Heart right ventricle (tissue), 16 donors: Measurements from ENCODE around the gene IKZF4. TPM values are rescaled to one million over a fixed set of nuclear protein-coding genes. Genes with fewer than 3 reads are reported as not detected.

Source experiments
- ATAC-seq, 8 donors: fragments of 200-7000 bp; cut with Tn5 transposase; one replicate each; pipeline ENCODE4 v1.9.1; 2020; ENCODE audit warnings: mild to moderate bottlenecking in 8 of 8, moderate library complexity in 8 of 8, moderate number of reproducible peaks in 1 of 8
- DNase-seq, 2 donors: peaks; one replicate each; pipeline ENCODE4 v3.0.0-alpha.2; 2020
- H3K27ac ChIP-seq, 10 donors: fragments of 200-600 bp; sonication (generic) in 2 of 10; one replicate each; pipeline versions ENCODE4 v1.5.0 to v1.8.0; 2020 to 2022; ENCODE audit warnings: mild to moderate bottlenecking in 3 of 10
- H3K27me3 ChIP-seq, 7 donors: fragments of 200-600 bp; one replicate each; pipeline ENCODE4 v1.8.0; 2021 to 2022; ENCODE audit warnings: mild to moderate bottlenecking in 2 of 7
- H3K36me3 ChIP-seq, 9 donors: fragments of 200-600 bp; sonication (generic) in 1 of 9; one replicate each; pipeline versions ENCODE4 v1.5.0 to v1.8.0; 2020 to 2022; ENCODE audit warnings: mild to moderate bottlenecking in 2 of 9
- H3K4me1 ChIP-seq, 9 donors: fragments of 200-600 bp; sonication (generic) in 1 of 9; one replicate each; pipeline versions ENCODE4 v1.5.0 to v1.8.0; 2020 to 2022; ENCODE audit warnings: mild to moderate bottlenecking in 4 of 9
- H3K4me3 ChIP-seq, 10 donors: fragments of 200-600 bp; sonication (generic) in 2 of 10; one replicate each; pipeline versions ENCODE4 v1.5.0 to v1.8.0; 2020 to 2022; ENCODE audit warnings: mild to moderate bottlenecking in 7 of 10, moderate library complexity in 2 of 10
- H3K9me3 ChIP-seq, 11 donors: fragments of 200-600 bp in 10 of 11; sonication (generic) in 2 of 11; one replicate each; pipeline versions ENCODE4 v1.5.0 to v1.8.0; 2013 to 2022; ENCODE audit warnings: mild to moderate bottlenecking in 2 of 11, control low read depth in 1 of 11, moderate library complexity in 1 of 11
- CTCF ChIP-seq, 9 donors: fragments of 200-600 bp; sonication (generic) in 2 of 9; IDR thresholded peaks; one replicate each; pipeline versions ENCODE4 v1.5.0 to v1.8.0; 2021 to 2022; ENCODE audit warnings: antibody characterized with exemption in 9 of 9, mild to moderate bottlenecking in 5 of 9, moderate library complexity in 1 of 9
- WGBS, 2 donors: extraction: QIAGEN DNeasy Blood & Tissue Kit; methylation state at CpG; one replicate each; pipeline ENCODE4 v1.1.7; 2013; ENCODE audit warnings: inconsistent platforms in 1 of 2; 5-methylcytosine and 5-hydroxymethylcytosine counted together
- intact Hi-C, 10 donors: fragments of 100-400 bp; cut with DNase I; formaldehyde crosslinking; loops; one replicate each; pipeline versions ENCODE4 v1.11.1 to v1.14.2; 2022
- long read RNA-seq, 3 donors: library from polyadenylated mRNA; unstranded; transcript quantifications; one replicate each; pipeline ENCODE4 v2.0.0, GENCODE V29; 2020 to 2021
- polyA plus RNA-seq, 2 donors: library from polyadenylated mRNA; stranded (reverse); fragments of 200-250 nt; gene quantifications; one replicate each; pipeline ENCODE4 v1.2.3, GENCODE V29; 2013
- total RNA-seq, 10 donors: library from RNA; stranded (reverse); fragmentation: NEBNext Ultra II Directional in 3 of 10; extraction: Animal tissue kit (Norgen Biotek cat#: 25700) in 3 of 10; gene quantifications; one replicate each; pipeline versions ENCODE4 v1.2.1 to v1.2.4, GENCODE V29; 2021 to 2023
- donor health status: Arrhythmogenic right ventricular cardiomyopathy.
- donor health status: ischemic (EF 13 %, LVEDD 7.1; RV severe dilation, severe dysfunction).
- donor health status: healthy with polysubstance abuse.
- donor health status: DM: no; HTN: yes; CAD: no.
- donor health status: DM: no; HTN: no; CAD: no.
- donor health status: ischemic (EF 25% LVEDD 6.9; RV normal size, moderate dysfunction).
- donor health status: ischemic (EF 25% LVEDD 5.7; RV mildly dilated, moderate dysfunction).
- donor health status: healthy.
- donor health status: DM: yes; HTN: yes; CAD: no.
- donor health status: Ischemic cardiomyopathy.
- donor health status: ischemic (EF 35%, LVEDD 5.7; RV mildly dilated, moderate dysfunction).
- donor health status: nonischemic (EF 11% LVEDD 7.7; RV severe dilation, severe dysfunction).
- donor health status: DM: yes; HTN: yes; CAD: no.
- donor health status: PGD.
- donor health status: ischemic (EF 29% LVEDD 5.4; RV normal size, mild dysfunction).
- donor health status: nonischemic (EF 23%, LVEDD 6.1; RV moderate dilation, normal function).

Gene IKZF4
- total RNA-seq (10 to 100 TPM in 1 of 10 donors, 1 to 10 TPM in 9; 5.2 to 10.1 (median 7.3) TPM), polyA plus RNA-seq (1 to 10 TPM; 1.6 to 3.7 TPM)
- long read RNA-seq, donor 1, partial matches to known transcripts = 1 of 6 reads
- long read RNA-seq, donor 1, other reads (novel, unspliced or antisense) = 5 of 6 reads
- long read RNA-seq, donor 2, partial matches to known transcripts = 0 of 3 reads
- long read RNA-seq, donor 2, other reads (novel, unspliced or antisense) = 3 of 3 reads
- long read RNA-seq, donor 3, partial matches to known transcripts = 0 of 1 reads
- long read RNA-seq, donor 3, other reads (novel, unspliced or antisense) = 1 of 1 reads

GRCh38 chr12:56020423-56021184, at the start of gene IKZF4:
Gene IKZF4 (plus strand): TSS chr12:56021043. CDS start chr12:56021494, 451 bp downstream.
- peak within 1 kb of the TSS in 9 of 10 donors; percentile 5 to 70 (median 52) for H3K27ac ChIP-seq
- peak within 1 kb of the TSS in 7 of 10 donors; percentile 18 to 40 (median 30) for H3K4me3 ChIP-seq
- no peak for TF ChIP-seq CTCF (IDR thresholded peaks at IDR 0.05)
- peaks cover 0 to 40% (median 5%) of the 10 kb centered on the region in 9 donors for H3K36me3 ChIP-seq
- no peaks in the 10 kb centered on the region for H3K27me3 ChIP-seq
- intact Hi-C loops = no loop called here
- H3K4me1 ChIP-seq = peaks cover 0 to 17% (median 9%) of the 10 kb centered on the region in 9 donors
- WGBS, 2 donors = 32 to 40% methylated on average over 8 to 10 of the region's 10 CpGs
- ATAC-seq = peak; percentile 35 to 65 (median 60)
- no peaks in the 10 kb centered on the region for H3K9me3 ChIP-seq
- DNase-seq = peak; percentile 21 to 22

- H3K4me1 ChIP-seq = peaks cover 8 to 46% (median 41%) of the 10 kb centered on the region in 9 donors
- peak overlapping the region in 8 of 10 donors; percentile 87 to 98 (median 94) for H3K27ac ChIP-seq
- 57 to 64% methylated on average over 3 of the region's 3 CpGs for WGBS, 2 donors
Observed at GRCh38 chr12:55972042-55972441, 48.8 kb upstream of the IKZF4 start.

GRCh38 chr12:55972456-55972855, 48.4 kb upstream of the IKZF4 start:
- H3K4me3 ChIP-seq = peak overlapping the region in 9 of 10 donors; percentile 39 to 92 (median 70)
- no peak for ATAC-seq
- intact Hi-C loops = loop anchor here in 2 of 10 donors (2.0 to 5.0 kb wide), 2 partner anchors 45 to 46 kb away; partner anchors contain the start of gene PYM1 (in 2 of the 2)

More at GRCh38 chr12:55972042-55972441, 48.8 kb upstream of the IKZF4 start:
- no peak for TF ChIP-seq CTCF (IDR thresholded peaks at IDR 0.05)
- intact Hi-C loops = loop anchor here in 2 of 10 donors (2.0 to 5.0 kb wide), 2 partner anchors 45 kb away; partner anchors contain the start of gene PYM1 (in 2 of the 2)
- Histone ChIP-seq H3K36me3 (peaks cover 0 to 41% (median 0%) of the 10 kb centered on the region in 9 donors), H3K4me3 (peak overlapping the region in 2 of 10 donors; percentile 73 to 92), H3K27me3 (no peaks in the 10 kb centered on the region), H3K9me3 (no peaks in the 10 kb centered on the region)
- ATAC-seq (no peak), DNase-seq (no peak)

More at GRCh38 chr12:55972456-55972855, 48.4 kb upstream of the IKZF4 start:
- peaks cover 0 to 45% (median 0%) of the 10 kb centered on the region in 9 donors for H3K36me3 ChIP-seq
- 29% methylated on average over 1 of the region's 1 CpG for WGBS, 2 donors
- H3K27ac ChIP-seq = peak overlapping the region in 9 of 10 donors; percentile 76 to 98 (median 94)
- DNase-seq = no peak
- H3K9me3 ChIP-seq = no peaks in the 10 kb centered on the region
- no peak for TF ChIP-seq CTCF (IDR thresholded peaks at IDR 0.05)
- no peaks in the 10 kb centered on the region for H3K27me3 ChIP-seq
- H3K4me1 ChIP-seq = peaks cover 4 to 46% (median 40%) of the 10 kb centered on the region in 9 donors
